Activated naive CD8-positive, alpha-beta T cell treated with anti-CD3 and anti-CD28 coated beads, Interleukin-2, amount 50 U/mL, for 16 hours (primary cell): ENCODE results near the gene AKIP1.
"Not testable (repeated sequence)": the region's sequence is repeated elsewhere in the genome, so short reads cannot be mapped to it uniquely, and the experiment has no call there.

Experiments used
- DNase-seq: peaks from one replicate; pipeline ENCODE4 v3.0.0-alpha.2; 2020; ENCODE audit warnings: low read depth, low spot score

AKIP1 gene

DNA sequence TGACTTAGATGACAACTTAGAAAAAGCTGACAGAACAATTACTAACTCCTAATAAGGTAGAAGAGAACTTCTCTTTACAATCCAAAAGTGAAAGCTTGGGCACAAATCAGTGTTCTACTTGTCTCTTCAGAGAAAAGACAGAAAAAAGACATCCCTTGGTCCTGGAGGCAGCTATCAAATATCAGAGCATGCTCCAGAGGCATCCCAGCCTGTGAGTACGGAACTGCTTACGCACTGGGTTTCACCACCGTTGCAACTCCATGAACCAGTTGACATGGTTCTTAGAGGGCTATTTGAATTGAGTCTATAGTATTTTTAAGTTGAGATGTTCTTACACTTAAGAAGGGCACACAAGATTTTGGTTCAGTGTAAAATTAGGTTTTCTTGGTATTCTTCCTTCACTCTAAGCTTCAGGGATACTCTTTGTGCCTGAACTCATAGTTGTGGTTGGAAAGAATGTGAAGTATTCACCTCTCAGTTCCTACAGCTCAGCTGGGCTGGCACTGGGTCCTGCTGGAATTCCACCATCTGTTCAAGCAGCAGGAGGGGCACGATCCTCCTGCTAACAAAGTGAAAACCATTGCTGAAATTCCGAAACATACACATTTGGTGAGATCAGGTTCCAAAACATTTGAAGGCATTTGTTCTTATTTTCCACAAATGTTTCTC lies 6.3 kb downstream of the AKIP1 start:
- DNase-seq: no peak

GRCh38 chr11:8922691-8923090 lies 11.7 kb downstream of the AKIP1 start:
- no peak for DNase-seq

GRCh38 chr11:8925711-8926110 lies 14.7 kb downstream of the AKIP1 start:
- no peak for DNase-seq

DNA sequence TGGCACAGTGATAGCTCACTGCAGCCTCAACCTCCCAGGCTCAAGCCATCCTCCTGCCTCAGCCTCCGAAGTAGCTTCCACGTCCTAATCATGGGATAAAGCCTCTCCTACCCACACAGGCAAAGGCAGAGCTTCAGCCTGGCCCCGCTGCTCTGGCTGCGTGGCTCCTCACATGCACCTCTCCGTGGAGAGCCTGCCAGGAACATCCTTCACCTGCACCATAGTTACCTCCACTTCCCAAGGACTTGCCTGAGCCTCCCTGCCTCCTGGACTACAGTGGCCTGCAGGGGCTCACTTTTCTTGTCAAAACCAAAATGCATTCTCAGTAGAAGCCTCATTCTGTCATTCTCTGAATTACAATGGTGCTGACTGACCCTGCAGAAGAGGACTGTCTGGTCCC lies 15.2 kb downstream of the AKIP1 start:
- no peak for DNase-seq

DNA sequence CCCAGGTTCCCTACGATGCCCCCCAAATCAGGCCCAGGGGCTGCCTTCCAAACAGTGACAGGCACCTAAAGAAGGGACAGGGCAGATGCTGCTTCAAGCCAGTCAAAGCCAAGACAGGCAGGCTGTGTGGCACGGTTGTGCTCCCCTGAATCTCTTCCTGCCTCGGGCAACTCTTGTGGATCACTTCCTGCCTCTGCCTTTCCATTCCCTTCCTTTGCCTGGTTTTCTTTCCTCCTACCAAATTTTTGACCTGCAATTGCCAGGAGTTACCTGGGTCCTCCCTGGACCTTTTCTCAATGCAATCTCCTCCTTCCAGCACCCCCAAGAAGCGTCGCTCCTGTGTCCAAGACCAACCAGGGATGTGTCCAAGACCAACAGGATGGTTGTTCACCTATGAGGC lies 16.2 kb downstream of the AKIP1 start:
- no peak for DNase-seq

DNA sequence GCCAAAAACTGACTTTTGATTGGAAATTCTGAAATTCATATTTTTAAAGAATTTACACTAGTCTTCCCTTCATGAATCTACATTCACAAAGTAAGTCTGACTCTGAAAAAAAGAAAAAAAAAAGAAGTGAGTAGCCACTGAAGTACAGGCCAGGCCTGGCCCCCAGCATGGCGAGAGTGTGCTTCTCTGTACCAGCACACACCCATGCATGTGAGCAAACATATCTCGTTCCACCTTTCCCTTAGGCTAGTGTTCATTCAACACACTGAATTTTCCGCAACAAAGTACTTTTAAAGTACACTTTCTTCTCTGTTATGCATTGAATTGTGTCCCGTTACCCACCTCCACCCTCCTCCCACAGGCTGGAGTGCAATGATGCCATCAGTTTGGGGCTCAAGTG lies 17.2 kb downstream of the AKIP1 start:
- DNase-seq: no peak

DNA sequence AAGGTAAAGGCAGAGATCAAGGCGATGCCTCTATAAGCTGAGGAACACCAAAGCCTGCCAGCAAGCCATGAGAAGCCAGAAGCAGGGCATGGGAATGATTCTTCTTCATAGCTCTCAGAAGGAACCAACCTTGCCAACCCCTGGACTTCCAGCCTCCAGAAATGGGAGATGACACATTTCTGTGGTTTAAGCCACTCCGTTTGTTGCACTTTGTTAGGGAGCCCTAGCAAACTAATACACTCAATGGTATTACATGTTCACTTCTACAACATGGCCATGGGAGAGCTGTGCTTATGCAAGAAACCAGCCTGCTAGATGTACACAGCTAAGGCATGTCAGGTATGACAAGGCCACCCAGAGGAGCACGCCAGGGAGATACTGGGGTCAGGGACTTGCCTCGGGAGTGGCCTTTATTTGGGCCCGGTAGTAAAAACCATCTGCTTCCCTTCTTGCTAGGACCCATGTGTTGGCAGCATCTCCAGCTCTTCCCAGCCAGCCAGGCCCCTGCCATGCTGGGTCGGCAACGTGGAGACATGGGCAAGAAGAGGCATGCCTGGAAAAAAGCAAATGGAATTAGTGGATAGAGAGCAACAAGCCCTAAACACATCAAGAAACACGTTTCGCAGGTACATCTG lies 18.1 kb downstream of the AKIP1 start:
- no peak for DNase-seq

DNA sequence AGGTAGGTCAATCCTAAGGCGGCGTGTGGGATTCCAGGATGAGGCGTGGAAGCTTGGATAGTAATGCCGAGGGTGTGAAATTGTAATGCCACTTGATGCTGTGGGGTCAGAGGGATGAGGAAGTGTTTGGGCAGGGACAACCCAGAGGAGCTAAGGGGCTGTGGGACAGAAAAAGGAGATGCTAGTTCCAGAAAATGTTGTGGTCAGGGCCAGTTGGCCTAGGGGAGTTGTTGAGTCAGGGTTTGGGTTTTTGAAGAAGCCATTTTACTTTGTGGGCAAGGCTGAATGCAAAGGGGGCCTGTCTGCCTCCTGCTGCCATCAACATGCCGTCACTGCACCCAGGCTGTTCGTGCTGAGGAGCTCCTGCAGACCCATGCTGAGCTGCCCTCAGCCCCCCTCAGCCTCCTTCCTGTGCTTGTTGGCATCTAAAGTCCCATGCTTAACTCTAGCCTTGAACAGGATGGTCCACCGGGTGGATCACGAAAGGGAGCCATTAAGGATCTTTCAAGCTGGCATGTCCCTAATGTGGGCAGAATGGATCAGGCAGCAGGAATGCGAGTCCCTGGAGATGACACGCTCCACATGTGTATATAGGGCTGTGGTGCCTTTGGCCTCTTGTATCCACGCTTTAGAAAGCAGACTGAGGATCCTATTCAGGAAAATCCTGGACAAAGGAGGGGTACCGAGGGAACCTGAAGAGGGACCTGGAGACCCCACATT lies 19.6 kb downstream of the AKIP1 start:
- no peak for DNase-seq

DNA sequence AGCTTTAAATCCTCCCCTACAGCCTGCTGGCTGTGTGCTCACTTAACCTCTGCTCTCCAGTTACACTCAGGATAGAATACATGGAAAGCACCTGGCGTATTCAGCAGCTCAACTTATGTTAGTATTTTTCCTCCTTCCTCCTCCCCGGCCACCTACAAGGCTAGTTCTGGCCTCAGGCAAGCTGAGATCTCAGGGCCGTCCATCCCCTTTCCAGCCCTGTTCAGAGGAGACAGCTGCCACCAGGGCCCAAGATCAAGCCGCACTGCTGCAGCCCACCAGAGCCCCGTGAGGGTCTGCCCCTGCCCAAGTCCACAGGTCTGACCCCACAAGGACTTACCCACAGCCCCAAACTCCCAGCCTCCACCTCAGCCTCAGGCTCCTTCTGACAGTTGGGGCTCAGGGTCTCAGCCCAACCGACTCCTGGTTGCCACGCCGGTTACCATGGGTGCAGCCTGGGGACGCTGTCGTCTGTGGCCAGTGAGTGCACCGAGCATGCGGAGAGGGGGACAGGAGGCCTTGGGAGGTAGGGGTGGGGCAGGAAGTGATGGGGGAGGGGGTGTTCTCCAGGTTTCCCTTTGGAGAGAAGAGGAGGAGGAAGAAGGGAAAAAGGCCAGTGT lies 21.7 kb downstream of the AKIP1 start, which contains the start of gene C11orf16:
C11orf16 (minus strand) TSS at position 384 of the 617 bp plus-strand sequence. CDS start 639 bp downstream, outside the sequence.
- DNase-seq: no peak

DNA sequence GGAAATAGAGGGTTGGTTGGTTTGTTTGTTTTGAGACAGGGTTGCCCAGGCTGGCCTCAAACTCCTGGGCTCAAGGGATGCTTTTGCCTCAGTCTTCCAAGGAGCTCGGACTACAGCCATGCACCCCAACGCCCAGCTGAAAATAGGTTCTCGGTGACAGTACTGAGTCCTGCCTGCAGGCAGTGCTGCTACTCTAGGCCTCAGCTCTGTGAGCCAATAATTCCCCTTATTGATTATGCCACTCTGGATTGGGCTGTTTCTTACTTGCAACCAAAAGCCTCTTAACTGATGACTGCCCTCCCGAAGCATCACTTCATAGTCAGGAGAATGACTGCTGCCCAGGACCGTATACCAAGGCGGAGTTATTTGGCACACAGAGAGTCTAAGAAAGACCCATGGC lies 22.9 kb downstream of the AKIP1 start:
- DNase-seq: no peak

DNA sequence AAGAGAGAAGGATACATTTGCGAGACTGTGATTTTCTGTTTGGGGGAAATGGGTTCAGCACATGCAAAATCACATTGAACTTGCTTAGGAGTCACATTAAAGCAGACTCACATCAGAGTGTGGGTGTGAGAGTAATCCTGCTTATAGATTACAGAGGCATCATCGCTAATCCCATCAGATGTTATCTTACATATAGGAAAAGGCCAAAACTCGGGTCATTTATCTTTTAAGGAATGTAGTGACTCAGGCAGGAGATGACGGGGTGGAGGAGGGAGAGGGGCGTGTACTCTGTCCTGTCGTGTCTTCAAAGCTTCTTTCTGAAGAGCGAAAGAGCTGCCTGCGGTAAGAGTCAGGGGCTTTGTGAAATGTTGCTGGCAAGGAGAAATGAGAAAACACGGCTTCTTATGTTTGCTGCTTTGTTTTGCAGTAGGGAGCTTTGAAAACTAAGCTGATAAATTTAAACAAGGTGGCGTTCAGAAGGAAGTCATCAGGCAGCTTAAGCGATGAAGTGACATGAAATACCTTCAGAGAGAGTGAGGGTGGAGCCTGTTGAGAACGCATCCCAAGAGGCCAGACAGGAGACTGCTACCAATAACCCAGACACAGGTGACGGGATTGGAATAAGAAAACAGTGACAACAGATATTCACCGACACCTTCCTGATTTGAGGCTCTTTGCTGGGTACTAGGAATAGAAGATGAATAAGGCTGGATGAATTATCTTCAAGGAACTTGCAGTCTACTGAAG lies 23.9 kb downstream of the AKIP1 start:
- DNase-seq: no peak

- not testable (repeated sequence) for DNase-seq
Measured at GRCh38 chr11:8935789-8936188, 24.8 kb downstream of the AKIP1 start.

- DNase-seq: no peak
Measured at GRCh38 chr11:8937159-8937558, 26.2 kb downstream of the AKIP1 start.

DNA sequence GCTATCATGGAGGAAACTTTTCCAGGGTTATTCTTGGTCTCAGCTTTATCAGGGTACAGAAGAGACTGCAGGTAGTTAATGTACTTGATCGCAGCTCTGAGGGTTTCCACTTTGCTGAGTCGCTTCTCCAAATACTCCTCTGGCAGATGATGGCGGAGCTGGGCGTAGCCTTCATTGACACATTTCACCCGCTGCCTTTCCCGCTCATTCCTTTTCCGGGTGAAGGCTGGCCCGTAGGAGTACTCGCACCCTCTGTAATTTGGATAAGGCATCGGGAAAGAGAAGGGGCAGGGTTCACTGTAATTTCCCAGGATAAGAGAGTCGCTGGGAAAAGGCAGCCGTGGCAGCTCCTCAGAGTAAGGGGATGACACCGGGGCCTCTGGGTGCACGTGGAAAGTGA lies 26.7 kb downstream of the AKIP1 start:
- no peak for DNase-seq

GRCh38 chr11:8941341-8942103 lies 30.5 kb downstream of the AKIP1 start:
- DNase-seq: no peak

GRCh38 chr11:8942518-8943066 lies 31.6 kb downstream of the AKIP1 start, which contains the start of gene ASCL3:
Gene ASCL3, minus strand, starts transcription at chr11:8943016. Its CDS starts 4,855 bp downstream, at chr11:8938161.
- DNase-seq: no peak

DNA sequence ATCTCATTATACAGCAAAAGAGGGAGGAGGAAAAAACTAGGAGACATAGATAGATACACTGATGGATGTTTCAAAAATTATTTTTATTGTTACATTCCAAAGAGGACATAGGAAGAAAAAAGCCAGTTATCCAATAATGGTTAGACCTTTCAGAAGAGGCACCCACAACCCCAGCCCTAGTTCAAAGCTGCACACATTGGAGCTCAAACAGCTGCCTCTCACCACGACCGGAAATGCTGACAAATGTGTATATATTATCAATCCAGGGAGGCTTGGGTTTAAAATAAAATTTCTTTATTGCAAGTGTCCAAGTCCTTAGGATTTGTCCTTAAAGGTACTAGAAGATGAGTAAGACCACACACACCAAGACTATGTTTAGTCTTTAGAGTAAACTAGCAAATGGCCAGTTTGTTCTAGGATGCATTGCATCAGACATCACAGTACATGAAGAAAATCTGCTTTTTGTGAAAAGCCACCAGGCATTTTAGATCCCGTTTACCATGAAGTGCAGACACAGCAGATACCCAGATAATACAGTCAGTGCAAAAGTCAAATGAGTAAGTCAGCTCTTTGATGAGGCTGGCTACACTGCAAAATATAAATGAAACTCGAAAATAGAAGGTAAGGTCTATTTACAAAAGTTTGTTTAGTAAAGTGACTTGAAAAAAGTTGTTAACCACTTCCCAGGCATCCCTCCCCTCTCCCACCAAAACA lies 36.4 kb downstream of the AKIP1 start:
- DNase-seq: no peak

GRCh38 chr11:8948886-8949285 lies 37.9 kb downstream of the AKIP1 start:
- no peak for DNase-seq

DNA sequence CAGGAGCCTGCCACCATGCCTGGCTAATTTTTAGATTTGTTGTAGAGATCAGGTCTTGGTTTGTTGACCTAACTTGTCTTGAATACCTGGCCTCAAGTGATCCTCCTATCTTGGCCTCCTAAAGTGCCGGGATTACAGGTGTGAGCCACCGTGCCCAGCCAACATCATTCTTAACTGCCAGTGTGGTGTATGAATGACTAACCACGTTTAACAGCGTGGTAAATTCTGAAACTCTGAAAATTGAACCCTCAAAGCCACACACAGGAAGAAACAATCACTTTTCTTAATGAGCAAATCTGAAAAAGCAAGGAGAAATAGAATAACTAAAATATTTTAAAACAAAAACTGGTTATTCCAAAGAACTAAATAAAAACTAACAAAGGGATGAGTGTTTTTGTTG lies 45.9 kb downstream of the AKIP1 start:
- DNase-seq: no peak
